Astrocyte (in vitro differentiated cells and primary cell): ENCODE measurements around the gene RRP1. TPM values are rescaled to one million over a fixed set of nuclear protein-coding genes. Genes with fewer than 3 reads are reported as not detected.

ENCODE experiments used
- DNase-seq: peaks from one replicate; pipeline ENCODE4 v3.0.0-alpha.2; 2010; ENCODE audit warnings: low read depth
- FAIRE-seq: peaks from 2 replicates; lab custom pipeline; 2011; peaks lifted over from hg19 to GRCh38; lab: Jason Lieb, UNC
- H2AFZ ChIP-seq: 2 replicates; pipeline ENCODE4 v1.6.0; 2012; ENCODE audit warnings: low read depth, low read length, inconsistent platforms
- H3K27ac ChIP-seq: 2 replicates; pipeline ENCODE4 v1.5.1; 2011; ENCODE audit warnings: low read depth, low read length, inconsistent platforms
- H3K27me3 ChIP-seq: 2 replicates; pipeline ENCODE4 v1.6.0; 2011; ENCODE audit warnings: low read length, inconsistent platforms; ENCODE audit not compliant: insufficient read depth
- H3K36me3 ChIP-seq: 2 replicates; pipeline ENCODE4 v1.5.1; 2011; ENCODE audit warnings: low read length, inconsistent platforms; ENCODE audit not compliant: insufficient read depth
- H3K4me1 ChIP-seq: 2 replicates; pipeline ENCODE4 v1.5.1; 2011; ENCODE audit warnings: low read length, inconsistent platforms; ENCODE audit not compliant: insufficient read depth
- H3K4me2 ChIP-seq: 2 replicates; pipeline ENCODE4 v1.6.0; 2012; ENCODE audit warnings: low read length, inconsistent platforms
- H3K4me3 ChIP-seq: 2 replicates; pipeline ENCODE4 v1.5.1; 2011; ENCODE audit warnings: low read depth, mild to moderate bottlenecking, low read length, inconsistent platforms; ENCODE audit not compliant: insufficient read depth
- H3K79me2 ChIP-seq: 2 replicates; pipeline ENCODE4 v1.6.0; 2012; ENCODE audit warnings: mild to moderate bottlenecking, low read length, inconsistent platforms; ENCODE audit not compliant: insufficient read depth
- H3K9ac ChIP-seq: 2 replicates; pipeline ENCODE4 v1.6.0; 2012; ENCODE audit warnings: mild to moderate bottlenecking, low read length, inconsistent platforms
- H3K9me3 ChIP-seq: 2 replicates; pipeline ENCODE4 v1.5.1; 2012; ENCODE audit warnings: low read depth, mild to moderate bottlenecking, low read length, inconsistent platforms; ENCODE audit not compliant: insufficient read depth
- H4K20me1 ChIP-seq: 2 replicates; pipeline ENCODE4 v1.6.0; 2012; ENCODE audit warnings: low read length, inconsistent platforms; ENCODE audit not compliant: insufficient read depth
- H3K27ac Mint-ChIP-seq: one replicate; pipeline ENCODE4 v1.8.0; 2021; ENCODE audit warnings: mild to moderate bottlenecking, mixed read lengths; ENCODE audit not compliant: unreplicated experiment
- H3K27me3 Mint-ChIP-seq: one replicate; pipeline ENCODE4 v1.8.0; 2021; ENCODE audit warnings: low read depth, mixed read lengths; ENCODE audit not compliant: unreplicated experiment
- H3K36me3 Mint-ChIP-seq: one replicate; pipeline ENCODE4 v1.8.0; 2021; ENCODE audit warnings: low read depth, mixed read lengths; ENCODE audit not compliant: unreplicated experiment
- H3K4me1 Mint-ChIP-seq: one replicate; pipeline ENCODE4 v1.8.0; 2021; ENCODE audit warnings: low read depth, mixed read lengths; ENCODE audit not compliant: unreplicated experiment
- H3K4me3 Mint-ChIP-seq: one replicate; pipeline ENCODE4 v1.8.0; 2021; ENCODE audit warnings: mild to moderate bottlenecking, moderate library complexity, mixed read lengths; ENCODE audit not compliant: unreplicated experiment
- H3K9me3 Mint-ChIP-seq: one replicate; pipeline ENCODE4 v1.8.0; 2021; ENCODE audit warnings: mild to moderate bottlenecking, mixed read lengths; ENCODE audit not compliant: unreplicated experiment
- EZH2 ChIP-seq: IDR thresholded peaks from 2 replicates; pipeline ENCODE4 v1.6.1; 2012; ENCODE audit warnings: mild to moderate bottlenecking, low read length, inconsistent platforms; ENCODE audit not compliant: insufficient read depth
- total RNA-seq: library from RNA; stranded (reverse); gene quantifications from 2 replicates; pipeline ENCODE4 v1.2.1, GENCODE V29; 2021
- TF ChIP-seq, protein P1 (sequence below): IDR thresholded peaks from 2 replicates; pipeline ENCODE4 v1.5.1; 2011; ENCODE audit warnings: low read depth, mild to moderate bottlenecking, inconsistent platforms, low read length, moderate library complexity; ENCODE audit not compliant: insufficient read depth

Gene RRP1
- total RNA-seq, 1 donor from 2014 or later, result 24.9 TPM

DNA sequence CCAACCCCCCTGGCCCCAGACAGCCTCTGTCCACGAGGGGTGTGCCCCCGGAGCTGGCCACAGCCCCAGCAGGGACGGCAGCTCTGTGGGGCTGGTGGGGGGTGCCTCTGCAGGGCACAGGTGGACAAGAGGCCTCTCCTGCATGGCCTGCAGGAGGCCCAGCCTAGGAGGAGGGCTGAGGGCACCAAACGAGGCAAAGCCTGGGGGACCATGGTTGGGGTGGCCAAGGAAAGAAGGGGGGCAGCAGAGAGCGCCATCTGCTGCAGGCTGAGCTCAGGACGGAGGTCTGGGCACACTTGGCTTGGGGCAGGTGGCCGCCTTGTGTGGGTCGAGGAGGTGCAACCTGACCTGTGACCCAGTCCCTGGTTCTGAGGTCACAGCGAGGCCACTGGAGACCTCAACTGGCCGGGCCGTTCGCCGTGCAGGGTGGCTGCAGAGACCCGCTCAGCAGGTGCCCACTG lies 27.3 kb downstream of the RRP1 start:
- H3K4me1 Mint-ChIP-seq, result no peaks in the 10 kb centered on the region
- Histone ChIP-seq H4K20me1 (no peaks in the 10 kb centered on the region), H3K36me3 (no peaks in the 10 kb centered on the region), H3K27me3 (no peaks in the 10 kb centered on the region), H3K4me2 (no peak overlapping the region), H3K9me3 (peaks cover 4% of the 10 kb centered on the region), H3K79me2 (no peaks in the 10 kb centered on the region), H3K27ac (no peak overlapping the region), H2AFZ (no peak overlapping the region), H3K4me1 (no peaks in the 10 kb centered on the region), H3K4me3 (no peak overlapping the region), H3K9ac (no peak overlapping the region)
- DNase-seq (no peak), FAIRE-seq (no peak)
- H3K4me3 Mint-ChIP-seq, result no peak overlapping the region
- H3K27me3 Mint-ChIP-seq, result peaks cover 12% of the 10 kb centered on the region
- H3K36me3 Mint-ChIP-seq, result peaks cover 8% of the 10 kb centered on the region
- H3K27ac Mint-ChIP-seq, result no peak overlapping the region
- TF ChIP-seq, protein P1, sequence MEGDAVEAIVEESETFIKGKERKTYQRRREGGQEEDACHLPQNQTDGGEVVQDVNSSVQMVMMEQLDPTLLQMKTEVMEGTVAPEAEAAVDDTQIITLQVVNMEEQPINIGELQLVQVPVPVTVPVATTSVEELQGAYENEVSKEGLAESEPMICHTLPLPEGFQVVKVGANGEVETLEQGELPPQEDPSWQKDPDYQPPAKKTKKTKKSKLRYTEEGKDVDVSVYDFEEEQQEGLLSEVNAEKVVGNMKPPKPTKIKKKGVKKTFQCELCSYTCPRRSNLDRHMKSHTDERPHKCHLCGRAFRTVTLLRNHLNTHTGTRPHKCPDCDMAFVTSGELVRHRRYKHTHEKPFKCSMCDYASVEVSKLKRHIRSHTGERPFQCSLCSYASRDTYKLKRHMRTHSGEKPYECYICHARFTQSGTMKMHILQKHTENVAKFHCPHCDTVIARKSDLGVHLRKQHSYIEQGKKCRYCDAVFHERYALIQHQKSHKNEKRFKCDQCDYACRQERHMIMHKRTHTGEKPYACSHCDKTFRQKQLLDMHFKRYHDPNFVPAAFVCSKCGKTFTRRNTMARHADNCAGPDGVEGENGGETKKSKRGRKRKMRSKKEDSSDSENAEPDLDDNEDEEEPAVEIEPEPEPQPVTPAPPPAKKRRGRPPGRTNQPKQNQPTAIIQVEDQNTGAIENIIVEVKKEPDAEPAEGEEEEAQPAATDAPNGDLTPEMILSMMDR, result no peak
- no peak for TF ChIP-seq EZH2
- H3K9me3 Mint-ChIP-seq, result peaks cover 7% of the 10 kb centered on the region

DNA sequence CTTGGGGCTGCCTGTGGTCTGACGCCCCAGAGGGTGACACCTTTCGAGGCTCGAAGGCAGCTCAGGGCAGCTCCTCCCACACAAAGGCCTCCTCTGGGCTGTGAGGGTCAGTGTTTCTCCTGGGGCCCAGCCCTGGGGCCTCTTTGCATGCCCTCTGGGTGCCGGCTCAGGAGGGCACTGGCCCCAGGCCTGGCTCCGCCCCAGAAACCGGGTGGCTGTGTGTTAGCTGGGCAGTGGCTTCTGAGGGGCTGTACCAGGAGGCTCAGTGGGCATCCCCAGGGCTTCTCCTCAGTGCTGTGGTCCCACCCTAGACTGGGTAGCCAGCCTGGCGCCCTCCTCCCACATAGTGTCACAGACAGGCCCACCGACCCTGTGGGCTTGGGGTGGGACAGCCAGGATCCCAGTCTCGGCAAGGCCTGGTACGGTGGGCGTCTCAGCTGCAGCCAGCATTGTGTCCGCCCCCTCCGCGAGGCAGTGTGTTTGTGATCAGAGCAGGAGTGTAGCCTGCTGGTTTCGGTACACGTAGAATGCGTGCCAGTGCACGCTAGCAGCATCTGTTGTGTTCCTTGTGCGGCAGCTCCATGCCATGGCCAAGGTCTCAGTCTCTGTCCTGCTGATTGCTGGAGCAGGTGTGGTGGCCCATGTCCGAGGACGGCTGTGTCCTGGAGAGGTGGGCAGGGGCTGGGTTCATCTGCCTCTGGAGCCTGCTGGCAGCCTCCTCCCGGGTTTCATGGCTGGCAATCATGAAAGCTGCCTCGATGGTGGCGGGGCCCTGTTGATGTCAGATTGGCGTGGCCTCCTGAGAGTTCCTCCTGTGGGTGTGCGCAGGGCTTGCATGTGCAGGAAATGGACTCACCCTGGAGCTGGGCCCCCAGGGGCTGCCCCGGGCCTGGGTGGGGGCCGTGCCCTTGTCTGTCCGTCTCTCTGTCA lies 28.0 kb downstream of the RRP1 start:
- Mint-ChIP-seq H3K36me3 (peaks cover 8% of the 10 kb centered on the region), H3K9me3 (peaks cover 7% of the 10 kb centered on the region), H3K27me3 (peaks cover 12% of the 10 kb centered on the region), H3K4me3 (no peak overlapping the region), H3K4me1 (no peaks in the 10 kb centered on the region), H3K27ac (no peak overlapping the region)
- Histone ChIP-seq H2AFZ (no peak overlapping the region), H3K79me2 (no peaks in the 10 kb centered on the region), H3K27ac (no peak overlapping the region), H3K4me2 (no peak overlapping the region), H3K4me3 (no peak overlapping the region), H3K9ac (no peak overlapping the region), H3K4me1 (no peaks in the 10 kb centered on the region), H3K9me3 (peaks cover 4% of the 10 kb centered on the region), H3K36me3 (no peaks in the 10 kb centered on the region), H4K20me1 (no peaks in the 10 kb centered on the region), H3K27me3 (no peaks in the 10 kb centered on the region)
- TF ChIP-seq, protein P1, result no peak
- no peak for TF ChIP-seq EZH2
- no peak for DNase-seq
- FAIRE-seq, result no peak

DNA sequence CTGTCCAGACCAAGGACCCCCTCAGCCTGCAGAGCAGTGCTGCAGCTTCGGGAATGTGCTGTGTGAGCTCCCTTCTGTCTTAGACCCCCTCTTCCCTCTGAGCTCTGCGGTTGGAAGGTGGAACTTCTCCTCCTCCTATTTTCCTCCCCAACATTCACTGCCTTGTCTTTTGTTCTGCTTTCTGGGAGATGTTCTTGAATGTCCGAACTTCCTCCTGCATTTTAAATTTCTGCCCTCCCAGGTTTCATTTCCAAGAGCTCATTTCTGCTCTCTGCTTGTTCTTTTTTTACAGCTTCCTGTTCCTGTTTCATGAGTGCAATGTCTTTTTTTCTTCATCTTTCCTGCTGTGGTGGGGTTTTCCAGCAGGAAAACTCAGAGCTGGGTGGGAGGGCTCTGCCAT lies 29.3 kb downstream of the RRP1 start:
- Histone ChIP-seq H3K36me3 (no peaks in the 10 kb centered on the region), H3K4me1 (no peaks in the 10 kb centered on the region), H4K20me1 (no peaks in the 10 kb centered on the region), H3K27ac (no peak overlapping the region), H2AFZ (no peak overlapping the region), H3K4me3 (no peak overlapping the region), H3K9ac (no peak overlapping the region), H3K79me2 (no peaks in the 10 kb centered on the region), H3K27me3 (no peaks in the 10 kb centered on the region), H3K4me2 (no peak overlapping the region), H3K9me3 (peaks cover 4% of the 10 kb centered on the region)
- Mint-ChIP-seq H3K4me1 (no peaks in the 10 kb centered on the region), H3K36me3 (peaks cover 8% of the 10 kb centered on the region), H3K27ac (no peak overlapping the region), H3K9me3 (peaks cover 7% of the 10 kb centered on the region), H3K27me3 (peaks cover 12% of the 10 kb centered on the region), H3K4me3 (no peak overlapping the region)
- FAIRE-seq, result no peak
- TF ChIP-seq, protein P1, result no peak
- TF ChIP-seq EZH2, result no peak
- no peak for DNase-seq
